Smooth muscle cell (in vitro differentiated cells): ENCODE data around the gene POC1B. TPM values are rescaled to one million over a fixed set of nuclear protein-coding genes. Genes with fewer than 3 reads are reported as not detected.

Source experiments
- DNase-seq: peaks from one replicate; lab custom pipeline; 2025; ENCODE audit not compliant: unreplicated experiment; lab: John Stamatoyannopoulos, UW
- H2AFZ ChIP-seq: fragments of 200-600 bp; sonication (generic); 2 replicates; pipeline ENCODE4 v1.6.0; 2016; ENCODE audit warnings: antibody characterized with exemption, low read depth, mild to moderate bottlenecking
- H3F3A ChIP-seq: fragments of 200-600 bp; sonication (generic); 2 replicates; pipeline ENCODE4 v1.6.0; 2017; ENCODE audit warnings: antibody characterized with exemption, low read depth
- H3K27ac ChIP-seq: fragments of 200-600 bp; sonication (generic); 2 replicates; pipeline ENCODE4 v1.5.1; 2016; ENCODE audit warnings: low read depth, mild to moderate bottlenecking
- H3K27me3 ChIP-seq: fragments of 200-600 bp; sonication (generic); 2 replicates; pipeline ENCODE4 v1.6.1; 2016; ENCODE audit warnings: low read depth, mild to moderate bottlenecking
- H3K36me3 ChIP-seq: fragments of 200-600 bp; sonication (generic); 2 replicates; pipeline ENCODE4 v1.5.1; 2016; ENCODE audit warnings: low read depth
- H3K4me1 ChIP-seq: fragments of 200-600 bp; sonication (generic); 2 replicates; pipeline ENCODE4 v1.5.1; 2016; ENCODE audit warnings: low read depth
- H3K4me2 ChIP-seq: fragments of 200-600 bp; sonication (generic); 2 replicates; pipeline ENCODE4 v1.6.0; 2016; ENCODE audit warnings: mild to moderate bottlenecking
- H3K4me3 ChIP-seq: fragments of 200-600 bp; sonication (generic); 2 replicates; pipeline ENCODE4 v1.5.1; 2016; ENCODE audit warnings: mild to moderate bottlenecking
- H3K79me2 ChIP-seq: fragments of 200-600 bp; sonication (generic); 2 replicates; pipeline ENCODE4 v1.6.0; 2016; ENCODE audit warnings: low read depth, mild to moderate bottlenecking
- H3K9ac ChIP-seq: fragments of 200-600 bp; sonication (generic); 2 replicates; pipeline ENCODE4 v1.6.0; 2016; ENCODE audit warnings: low read depth
- H3K9me3 ChIP-seq: fragments of 200-600 bp; sonication (generic); replicated peaks from 2 replicates; pipeline ENCODE4 v1.5.1; 2016; ENCODE audit warnings: low read depth
- H4K20me1 ChIP-seq: fragments of 200-600 bp; sonication (generic); 2 replicates; pipeline ENCODE4 v1.6.0; 2016; ENCODE audit warnings: low read depth
- CTCF ChIP-seq: fragments of 200-600 bp; sonication (generic); IDR thresholded peaks from 2 replicates; pipeline ENCODE4 v1.5.1; 2017; ENCODE audit warnings: borderline replicate concordance, mild to moderate bottlenecking, antibody characterized with exemption; ENCODE audit not compliant: insufficient read depth, poor library complexity, severe bottlenecking
- WGBS: methylation state at CpG from one replicate; pipeline ENCODE4 v1.1.7; 2016; ENCODE audit warnings: low lambda C conversion rate; 5-methylcytosine and 5-hydroxymethylcytosine counted together
- polyA plus RNA-seq: library from polyadenylated mRNA; unstranded; fragments of >200 nt; fragmentation: Nextera tagmentation; extraction: Ambion mirVana; gene quantifications from 2 replicates; pipeline ENCODE4 v1.2.1, GENCODE V29; 2016
- total RNA-seq: library from RNA; depleted of rRNA; stranded (reverse); fragments of >200 nt; gene quantifications from 2 replicates; pipeline ENCODE4 v1.2.3, GENCODE V29; 2014

The POC1B gene
- total and polyA plus RNA-seq, 2 experiments from 2014 or later, result 9.1 to 13.3 TPM

GRCh38 chr12:89453121-89453978 lies 72.5 kb downstream of the POC1B start:
- WGBS, result 22% methylated on average over 6 of the region's 6 CpGs
- H3F3A ChIP-seq, result peaks cover 40% of the 10 kb centered on the region
- H3K36me3 ChIP-seq, result no peaks in the 10 kb centered on the region
- peak overlapping the region; percentile 94 for H3K9ac ChIP-seq
- TF ChIP-seq CTCF, result no peak
- peaks cover 54% of the 10 kb centered on the region for H3K4me1 ChIP-seq
- H3K27me3 ChIP-seq, result no peaks in the 10 kb centered on the region
- peak overlapping the region; percentile 3 for H3K4me3 ChIP-seq
- H3K27ac ChIP-seq, result peak overlapping the region; percentile 99
- H3K9me3 ChIP-seq, result no peaks in the 10 kb centered on the region
- no peaks in the 10 kb centered on the region for H4K20me1 ChIP-seq
- no peaks in the 10 kb centered on the region for H3K79me2 ChIP-seq
- H2AFZ ChIP-seq, result no peak overlapping the region
- peak overlapping the region; percentile 75 for H3K4me2 ChIP-seq
- no peak for DNase-seq

- no peaks in the 10 kb centered on the region for H4K20me1 ChIP-seq
- H2AFZ ChIP-seq, result peak overlapping the region; percentile 25
- peak overlapping the region; percentile 99 for H3K27ac ChIP-seq
- H3K9me3 ChIP-seq, result no peaks in the 10 kb centered on the region
- no peak for DNase-seq
- peaks cover 43% of the 10 kb centered on the region for H3F3A ChIP-seq
- peaks cover 56% of the 10 kb centered on the region for H3K4me1 ChIP-seq
- H3K4me2 ChIP-seq, result peak overlapping the region; percentile 75
- H3K9ac ChIP-seq, result peak overlapping the region; percentile 94
- no peak for TF ChIP-seq CTCF
- no peak overlapping the region for H3K4me3 ChIP-seq
- peaks cover 6% of the 10 kb centered on the region for H3K79me2 ChIP-seq
- under 1% methylated on average over 9 of the region's 9 CpGs for WGBS
- H3K36me3 ChIP-seq, result no peaks in the 10 kb centered on the region
- H3K27me3 ChIP-seq, result no peaks in the 10 kb centered on the region
Observed at GRCh38 chr12:89451841-89452251, 74.0 kb downstream of the POC1B start.

GRCh38 chr12:89450907-89451306 lies 74.9 kb downstream of the POC1B start:
- Histone ChIP-seq H3K4me1 (peaks cover 56% of the 10 kb centered on the region), H3K4me2 (peak overlapping the region; percentile 75), H3K79me2 (peaks cover 8% of the 10 kb centered on the region), H4K20me1 (no peaks in the 10 kb centered on the region), H3K27me3 (no peaks in the 10 kb centered on the region), H3K9me3 (no peaks in the 10 kb centered on the region), H3K27ac (peak overlapping the region; percentile 99), H3K9ac (peak overlapping the region; percentile 94), H3F3A (peaks cover 43% of the 10 kb centered on the region), H2AFZ (peak overlapping the region; percentile 49), H3K36me3 (no peaks in the 10 kb centered on the region), H3K4me3 (no peak overlapping the region)
- DNase-seq, result no peak
- no peak for TF ChIP-seq CTCF
